ENCODE data around the gene STAG3.

GRCh38 chr7:100170101-100170897, 7.4 kb upstream of the STAG3 start:
- no peak for TF ChIP-seq CTCF (IDR thresholded peaks at IDR 0.05)
- TF ChIP-seq POLR2A (IDR thresholded peaks at IDR 0.05), result no peak
